HTERT RPE-1 (cell line): ENCODE data around the gene SLC38A10.
"Not testable (repeated sequence)": the region's sequence is repeated elsewhere in the genome, so short reads cannot be mapped to it uniquely, and the experiment has no call there.

Experiments
- in situ Hi-C: fragments of 300-500 bp; cut with MboI; formaldehyde crosslinking; loops from 4 replicates; pipeline ENCODE4 v1.14.3; 2020; ENCODE audit warnings: low sequenced_read_pairs

Gene SLC38A10

DNA sequence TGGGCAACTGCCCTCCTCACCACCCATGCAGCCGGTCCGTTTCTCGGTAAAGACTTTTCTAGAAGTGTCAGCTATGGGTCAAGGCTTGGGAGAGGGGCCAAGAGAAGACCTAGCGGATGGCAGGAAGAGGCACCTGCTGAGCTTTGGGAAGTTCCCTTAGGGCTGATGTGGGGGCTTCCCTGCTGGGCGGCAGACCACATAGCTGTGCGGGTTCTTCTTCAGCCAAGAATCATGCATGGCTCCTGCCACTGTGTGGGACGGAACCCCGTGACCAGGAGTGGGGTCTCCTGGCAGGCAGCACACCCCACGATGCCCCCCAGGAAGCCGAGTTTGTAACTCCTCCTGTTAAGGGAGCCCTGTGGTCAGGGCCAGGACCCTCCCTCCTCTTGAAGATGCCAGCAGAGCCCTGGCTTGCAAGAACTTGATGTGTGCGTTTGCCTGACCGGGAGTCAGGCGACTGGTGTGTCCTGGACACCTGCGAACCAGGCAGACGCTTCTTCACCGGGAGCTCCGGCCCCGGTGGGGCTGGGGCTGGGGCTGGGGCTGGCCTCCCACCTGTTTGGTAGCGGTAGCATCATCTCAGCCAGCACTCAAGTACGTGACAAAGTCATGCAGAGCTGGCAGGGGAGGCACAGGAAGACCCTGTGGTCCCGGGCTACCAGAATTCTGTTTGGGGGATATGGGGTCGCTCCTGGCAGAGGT lies 17.7 kb upstream of the SLC38A10 start:
- in situ Hi-C loops: no loop called here

DNA sequence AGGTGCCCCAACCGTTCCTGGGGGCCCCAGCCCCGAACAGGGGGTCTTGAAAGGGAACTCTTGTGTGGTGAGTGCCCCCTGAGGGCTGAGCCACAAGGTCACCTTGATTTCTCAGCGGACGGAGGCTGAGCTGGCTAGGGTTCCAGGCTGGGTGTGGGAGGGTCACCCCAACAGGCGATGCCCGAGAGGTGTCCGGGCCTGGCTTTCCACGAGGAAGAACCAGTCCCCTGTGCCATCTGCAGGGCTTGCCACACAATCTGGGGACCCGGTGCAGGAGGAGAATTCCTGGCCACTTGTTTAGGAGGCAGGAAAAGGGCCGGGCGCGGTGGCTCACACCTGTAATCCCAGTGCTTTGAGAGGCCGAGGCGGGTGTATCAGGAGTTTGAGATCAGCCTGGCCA lies 16.8 kb upstream of the SLC38A10 start:
- in situ Hi-C loops: no loop called here

DNA sequence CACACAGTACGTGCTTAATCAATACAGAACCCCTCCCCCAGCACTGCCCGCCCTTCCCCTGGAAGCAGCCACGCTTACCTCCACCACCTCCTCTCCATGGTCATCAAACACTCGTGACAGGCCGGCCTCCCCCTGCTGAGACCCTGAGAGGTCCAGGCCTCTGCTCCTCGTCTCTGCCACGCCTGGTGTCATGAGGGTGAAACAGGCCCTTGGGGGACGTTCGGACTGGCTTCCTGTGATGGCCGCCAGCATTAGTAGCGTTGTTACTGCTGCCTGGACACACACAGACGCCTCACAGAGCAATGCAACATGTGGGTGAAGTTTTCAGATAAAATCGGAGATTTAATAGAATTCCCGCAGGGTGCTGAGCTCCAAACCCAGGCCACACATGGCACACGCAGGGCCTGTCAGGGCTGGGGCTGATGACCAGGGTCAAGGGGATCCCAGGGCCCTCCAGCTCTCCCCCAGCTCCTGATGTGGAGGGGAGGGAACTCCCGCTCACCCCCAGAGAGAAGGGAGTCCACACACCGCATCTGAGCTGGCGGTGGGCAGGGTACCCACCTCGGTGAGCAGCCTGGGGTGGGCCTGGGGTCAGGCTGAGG lies 15.9 kb upstream of the SLC38A10 start:
- in situ Hi-C loops: no loop called here

- in situ Hi-C loops: no loop called here
Measured at GRCh38 chr17:81309859-81310839, 15.0 kb upstream of the SLC38A10 start.

DNA sequence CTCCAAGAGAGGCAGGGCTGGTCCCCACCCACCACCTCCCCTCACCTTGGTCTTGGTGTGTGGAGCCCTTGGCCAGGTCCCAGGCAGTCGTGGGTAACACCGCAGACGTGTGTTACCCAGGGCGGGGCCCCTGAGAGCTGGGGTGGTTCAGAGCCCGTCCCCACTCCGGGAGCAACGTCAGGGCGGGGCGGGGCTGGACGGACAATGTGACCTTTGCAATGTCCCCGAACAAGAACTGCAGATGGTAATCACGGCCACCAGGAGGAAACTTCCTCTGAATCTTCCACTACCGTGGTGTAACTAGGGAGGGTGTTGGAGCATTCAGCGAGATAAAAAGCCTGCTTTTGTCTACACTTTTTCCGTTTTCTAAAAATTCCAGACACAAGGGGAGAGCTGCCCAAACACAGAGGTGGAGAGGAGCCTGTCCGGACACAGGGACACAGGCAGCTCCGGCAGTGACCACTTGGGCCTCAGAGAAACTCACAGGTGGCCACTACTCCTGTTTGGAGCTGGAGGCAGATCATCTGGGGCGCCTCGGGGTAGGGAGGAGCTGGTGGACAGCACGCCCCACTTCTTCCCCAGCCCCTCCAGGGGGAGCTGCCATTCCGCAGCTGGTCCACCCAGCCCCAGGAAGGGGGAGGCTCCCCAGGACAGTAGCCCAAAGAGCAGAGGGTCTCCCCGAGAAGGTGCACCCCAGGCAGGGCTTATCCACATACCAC lies 14.2 kb upstream of the SLC38A10 start:
- in situ Hi-C loops: no loop called here

- in situ Hi-C loops: not testable (repeated sequence)
Measured at GRCh38 chr17:81308784-81309139, 13.7 kb upstream of the SLC38A10 start.

DNA sequence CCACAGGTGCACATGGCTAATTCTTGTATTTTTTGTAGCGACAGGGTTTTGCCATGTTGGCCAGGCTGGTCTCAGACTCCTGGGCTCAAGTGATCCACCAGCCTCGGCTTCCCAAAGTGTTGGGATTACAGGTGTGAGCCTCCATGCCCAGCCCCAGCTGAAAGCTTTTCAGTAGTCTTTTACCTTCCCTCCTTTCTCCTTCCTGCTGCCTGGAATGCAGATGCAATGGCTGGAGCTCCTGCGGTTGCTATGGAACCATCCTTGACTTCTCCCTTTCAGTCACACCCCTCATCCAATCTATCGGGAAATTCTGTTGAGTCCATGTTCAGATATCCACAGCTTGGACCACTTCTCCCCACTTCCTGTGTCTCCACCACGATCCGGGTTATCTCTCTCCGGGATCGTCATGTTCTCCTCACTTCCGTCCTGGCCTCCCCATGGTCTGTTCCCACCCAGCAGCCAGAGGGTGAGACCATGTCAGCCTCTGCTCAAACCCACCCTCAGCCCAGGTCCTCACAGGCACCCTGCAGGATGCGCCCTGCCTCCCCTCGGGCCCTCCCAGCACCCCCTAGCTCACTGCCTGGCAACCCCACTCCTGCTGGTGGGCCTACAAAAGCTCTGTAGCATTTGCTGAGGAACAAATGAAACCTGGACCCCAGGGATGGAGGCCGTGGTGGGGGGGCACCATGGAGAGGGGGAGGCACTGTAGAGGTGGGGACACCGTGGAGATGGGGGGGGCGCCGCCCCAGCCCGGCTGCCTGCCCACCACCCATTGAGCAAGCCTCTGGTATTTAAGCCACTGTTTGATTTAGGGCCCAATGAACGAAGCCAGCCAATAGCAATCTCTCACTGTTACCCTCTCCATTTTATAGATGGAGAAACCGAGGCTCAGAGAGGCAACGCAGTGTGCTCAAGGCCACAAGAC lies 12.8 kb upstream of the SLC38A10 start:
- in situ Hi-C loops: no loop called here

GRCh38 chr17:81306898-81307510 lies 11.9 kb upstream of the SLC38A10 start:
- in situ Hi-C loops: no loop called here

GRCh38 chr17:81306491-81306890 lies 11.4 kb upstream of the SLC38A10 start:
- in situ Hi-C loops: no loop called here

DNA sequence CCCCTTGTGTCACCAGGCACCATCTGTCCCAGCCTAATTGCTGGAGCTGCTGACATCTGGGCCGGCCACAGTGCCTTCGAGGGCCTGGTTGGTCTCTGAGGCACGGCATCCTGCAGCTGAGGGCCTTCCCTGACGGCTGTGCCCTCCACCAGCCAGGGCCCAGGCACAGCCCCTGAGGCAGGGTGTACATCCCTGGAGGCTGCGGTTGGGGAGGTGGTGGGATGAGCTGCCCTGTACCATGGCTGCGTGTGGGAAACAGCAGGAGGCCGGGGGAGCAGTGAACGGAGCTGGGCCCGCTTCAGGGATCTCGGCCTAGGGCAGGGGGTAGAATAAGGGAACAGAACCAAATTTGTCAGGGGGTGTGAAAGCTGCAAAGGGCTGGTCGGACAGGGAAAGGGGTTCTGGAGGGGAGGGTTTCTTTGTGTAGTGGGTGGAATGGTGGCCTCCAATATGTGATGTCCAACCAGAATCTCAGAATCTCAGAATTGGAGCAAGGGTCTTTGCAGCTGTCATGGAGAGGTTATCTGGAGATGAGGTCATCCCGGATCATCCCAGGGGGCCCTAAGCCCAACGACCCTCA lies 10.0 kb upstream of the SLC38A10 start:
- in situ Hi-C loops: no loop called here

GRCh38 chr17:81304196-81305015 lies 9.3 kb upstream of the SLC38A10 start:
- in situ Hi-C loops: no loop called here

GRCh38 chr17:81303385-81303784 lies 8.3 kb upstream of the SLC38A10 start:
- in situ Hi-C loops: no loop called here

DNA sequence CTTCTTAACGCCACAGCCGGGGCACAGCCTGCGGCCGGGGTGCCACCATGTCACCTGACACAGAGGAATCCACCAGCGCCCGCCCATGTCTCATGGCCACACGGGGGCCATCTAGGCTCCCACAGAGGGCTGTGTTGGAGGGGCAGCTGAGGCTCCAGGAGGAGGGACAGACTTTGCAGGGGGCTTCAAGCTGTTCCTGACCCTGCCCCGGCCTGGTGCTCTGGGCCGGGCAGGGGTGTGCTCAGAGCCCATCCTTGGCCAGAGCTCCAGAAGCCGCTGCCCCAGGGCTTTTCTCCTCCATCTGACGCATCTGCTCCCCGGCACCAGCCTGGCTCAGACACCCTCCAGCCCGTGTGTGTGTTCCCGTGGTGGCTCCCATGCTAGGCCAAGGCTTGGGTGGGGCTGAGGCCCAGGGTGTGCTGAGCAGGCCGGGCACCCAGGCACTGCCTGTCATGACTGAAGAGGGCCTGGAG lies 7.8 kb upstream of the SLC38A10 start:
- in situ Hi-C loops: no loop called here

- in situ Hi-C loops: no loop called here
Measured at GRCh38 chr17:81302324-81302723, 7.2 kb upstream of the SLC38A10 start.

- in situ Hi-C loops: no loop called here
Measured at GRCh38 chr17:81301195-81302144, 6.4 kb upstream of the SLC38A10 start.

DNA sequence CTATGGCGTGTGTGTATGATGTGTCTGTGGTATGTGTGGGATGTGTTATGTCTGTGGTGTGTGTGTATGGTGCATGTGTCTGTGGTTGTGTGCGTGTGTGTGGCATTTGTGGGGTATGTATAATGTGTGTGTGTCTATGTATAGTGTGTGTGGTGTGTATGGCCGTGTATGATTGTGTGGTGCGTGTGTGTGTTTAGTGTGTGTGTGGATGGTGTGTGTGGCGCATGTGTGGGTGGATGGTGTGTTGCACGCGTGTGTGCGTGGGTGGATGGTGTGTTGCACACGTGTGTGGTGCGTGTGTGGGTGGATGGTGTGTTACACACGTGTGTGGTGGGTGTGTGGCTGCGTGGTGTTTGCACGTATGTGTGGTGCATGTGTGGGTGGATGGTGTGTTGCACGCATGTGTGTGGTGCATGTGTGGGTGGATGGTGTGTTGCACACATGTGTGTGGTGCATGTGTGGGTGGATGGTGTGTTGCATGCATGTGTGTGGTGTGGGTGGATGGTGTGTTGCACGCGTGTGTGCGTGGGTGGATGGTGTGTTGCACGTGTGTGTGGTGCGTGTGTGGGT lies 5.6 kb upstream of the SLC38A10 start:
- in situ Hi-C loops: no loop called here
